ENCODE results near the gene CLEC7A.

Gene CLEC7A

DNA sequence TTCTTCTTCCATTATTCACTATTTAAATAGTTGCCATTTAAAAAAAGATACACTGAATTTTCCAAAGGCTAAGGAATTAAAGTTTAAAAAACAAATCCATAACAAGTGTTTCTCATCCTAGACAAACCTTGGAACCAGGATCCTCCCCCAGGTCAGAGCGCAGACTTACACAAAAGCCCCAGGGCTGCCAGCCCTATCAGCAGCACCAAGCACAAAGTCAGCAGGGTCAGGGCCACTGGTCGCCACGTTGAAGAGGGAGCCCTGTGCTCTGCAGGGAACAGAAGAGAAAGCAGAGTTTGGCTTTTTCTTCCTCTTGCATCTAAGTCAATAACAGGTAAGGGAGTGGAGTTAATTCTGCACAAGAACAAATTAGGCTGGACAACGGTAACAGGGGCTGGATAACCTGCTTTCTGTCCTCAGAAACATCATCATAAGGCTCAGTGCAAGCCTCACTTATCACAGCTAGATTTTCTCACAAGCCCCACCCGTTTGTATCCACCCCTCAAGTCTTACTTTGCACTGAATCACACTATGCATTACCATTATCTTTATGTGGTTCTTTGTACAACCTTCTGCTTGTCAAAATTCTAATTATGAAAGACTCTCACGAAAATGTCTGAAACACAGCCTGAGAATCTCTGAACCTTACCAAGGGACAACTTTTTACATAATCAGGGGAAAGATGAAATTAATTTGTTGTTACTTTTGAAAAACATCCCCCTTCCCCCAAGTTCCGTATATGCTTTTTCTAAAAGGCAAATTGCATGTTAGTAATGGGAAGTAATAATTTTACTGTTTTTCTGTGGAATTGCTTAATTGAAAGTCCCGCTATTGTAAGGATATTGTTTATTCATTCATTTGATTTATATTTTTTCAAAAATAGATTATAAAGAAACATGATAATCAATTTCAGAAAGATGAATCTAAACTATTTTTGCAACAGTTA lies 40.8 kb downstream of the CLEC7A start:
- no peak for DNase-seq

DNA sequence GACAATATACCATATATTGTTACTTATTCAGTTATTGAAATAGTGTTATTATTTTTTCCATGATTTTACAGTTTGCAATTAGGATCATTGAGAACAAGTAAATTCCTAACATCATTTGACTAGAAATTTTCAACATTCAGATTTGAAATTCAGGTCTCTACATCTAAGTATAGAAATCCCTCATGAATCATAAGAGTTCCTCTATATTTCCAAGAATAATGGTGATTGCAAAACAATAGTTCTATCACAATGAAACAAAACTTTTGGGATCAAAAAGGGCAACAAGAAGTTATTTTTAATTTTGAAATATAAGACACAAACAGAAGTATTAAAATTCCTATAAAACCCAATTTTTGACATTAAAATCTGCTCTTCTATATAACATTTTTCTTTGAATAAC lies 42.0 kb downstream of the CLEC7A start:
- no peak for DNase-seq

DNA sequence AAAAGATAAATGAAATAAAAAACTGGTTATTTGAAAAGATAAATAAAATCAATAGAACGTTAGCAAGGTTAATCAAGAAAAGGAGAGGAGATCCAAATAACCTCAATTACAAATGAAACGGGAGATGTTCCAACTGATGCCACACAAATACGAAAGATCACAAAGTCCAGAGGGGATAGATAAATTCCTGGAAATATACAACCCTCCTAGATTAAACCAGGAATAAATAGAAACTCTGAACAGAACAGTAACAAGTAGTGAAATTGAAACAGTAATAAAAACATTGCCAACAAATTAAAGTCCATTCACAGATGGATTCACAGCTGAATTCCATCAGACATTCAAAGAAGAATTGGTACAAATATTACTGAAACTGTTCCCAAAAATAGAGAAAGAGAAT lies 43.6 kb downstream of the CLEC7A start:
- no peak for DNase-seq

DNA sequence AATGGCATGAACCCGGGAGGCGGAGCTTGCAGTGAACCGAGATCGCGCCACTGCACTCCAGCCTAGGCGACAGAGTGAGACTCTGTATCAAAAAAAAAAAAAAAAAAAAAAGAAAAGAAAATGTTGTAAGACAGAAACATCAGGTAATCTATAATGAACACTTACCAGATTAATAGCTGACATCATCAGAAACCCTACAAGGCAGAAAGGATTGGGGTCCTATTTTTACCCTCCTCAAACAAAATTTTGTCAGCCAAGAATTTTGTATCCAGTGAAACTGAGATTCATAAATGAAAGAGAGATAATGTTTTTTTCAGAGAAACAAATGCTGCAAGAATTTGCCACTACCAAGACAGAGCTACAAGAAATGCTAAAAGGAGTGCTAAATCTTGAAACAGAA lies 45.3 kb downstream of the CLEC7A start:
- no peak for DNase-seq

DNA sequence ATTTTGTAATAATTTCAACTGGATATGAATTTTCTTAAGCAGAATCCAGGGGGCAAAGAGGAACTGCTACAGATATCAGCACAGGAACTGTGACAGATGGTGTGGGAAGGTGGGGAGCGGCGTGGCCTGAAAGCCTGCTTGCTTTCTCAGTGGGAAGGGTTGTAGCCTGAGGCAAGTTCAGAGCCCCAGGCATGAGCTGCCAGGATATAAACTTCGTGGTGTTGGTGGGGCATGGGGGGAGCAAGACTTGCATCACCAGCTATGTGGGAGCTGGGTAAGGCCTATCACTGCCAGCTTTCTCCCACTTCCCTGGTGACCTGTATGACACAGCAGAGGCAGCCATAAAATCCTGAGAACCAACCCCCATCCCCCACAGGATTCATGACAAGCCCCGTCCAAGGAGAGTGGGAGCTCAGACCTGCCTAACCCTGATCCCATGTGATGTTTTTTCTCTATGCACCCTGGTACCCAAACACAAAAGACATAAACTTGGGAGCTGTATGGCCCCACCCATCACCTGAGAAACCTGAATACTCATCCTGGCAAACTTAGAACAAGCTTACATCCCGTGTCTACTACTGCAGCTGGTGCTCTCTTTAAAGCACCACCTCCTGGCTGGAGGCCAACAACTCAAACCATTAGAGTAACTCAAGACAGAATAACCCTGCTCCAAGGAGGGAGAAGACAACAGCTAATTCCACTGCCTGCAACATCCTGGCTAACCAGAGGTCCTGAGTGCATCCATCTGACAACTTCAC lies 47.7 kb downstream of the CLEC7A start:
- DNase-seq = no peak

DNA sequence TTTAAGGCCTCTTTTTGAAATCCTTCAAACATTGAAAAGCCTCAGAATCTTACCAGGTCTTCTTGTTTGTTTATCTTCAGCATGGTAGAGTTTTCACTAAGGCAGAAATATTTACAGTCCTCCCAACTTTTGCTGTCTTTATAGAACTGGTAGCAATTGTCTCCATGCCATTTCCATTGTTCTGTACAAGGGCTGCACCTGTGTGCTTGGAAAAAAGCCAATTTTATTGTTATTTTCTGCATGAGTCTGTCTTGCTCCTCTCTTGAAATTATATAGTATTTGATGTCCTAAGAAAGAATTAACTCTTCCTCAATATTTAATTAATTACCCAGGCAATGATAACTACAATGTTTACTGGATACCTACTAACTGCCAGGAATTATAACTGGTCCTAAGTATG lies 54.5 kb downstream of the CLEC7A start:
- no peak for DNase-seq

DNA sequence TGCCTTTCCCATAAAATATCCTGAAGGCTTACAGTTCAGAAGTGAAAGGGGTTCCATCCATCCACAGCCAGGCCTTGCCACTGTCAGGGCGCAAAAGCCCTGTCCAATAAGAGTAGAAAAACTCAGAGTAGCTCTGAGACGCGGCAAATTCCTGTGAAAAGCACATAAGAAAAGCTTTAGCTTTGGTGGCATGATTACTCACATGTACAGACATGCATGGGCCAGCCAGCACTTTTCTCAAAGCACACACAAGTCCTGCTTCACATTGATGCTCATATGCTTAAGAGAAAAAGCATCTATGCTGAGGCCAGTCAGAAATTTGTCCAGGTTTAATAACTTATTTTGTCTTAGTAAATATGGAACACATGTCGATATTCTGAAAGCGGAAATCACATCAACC lies 56.7 kb downstream of the CLEC7A start:
- no peak for DNase-seq

DNA sequence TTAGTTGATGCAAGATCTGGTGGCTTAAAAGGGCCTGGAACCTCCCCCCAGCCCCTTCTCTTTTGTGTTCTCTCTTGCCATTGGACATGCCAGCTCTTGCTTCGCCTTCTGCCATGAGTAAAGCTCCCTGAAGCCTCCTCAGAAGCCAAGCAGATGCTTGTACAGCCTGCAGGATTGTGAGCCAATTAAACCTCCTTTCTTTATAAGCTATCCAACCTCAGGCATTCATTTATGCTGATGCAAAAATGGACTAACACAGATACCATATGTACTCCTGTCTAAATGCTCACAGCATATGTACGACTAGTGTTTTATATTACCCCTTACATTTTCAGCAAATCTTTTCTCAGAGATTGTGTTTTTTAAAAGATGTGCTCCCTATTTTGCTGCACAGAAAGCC lies 57.9 kb downstream of the CLEC7A start:
- DNase-seq = no peak

DNA sequence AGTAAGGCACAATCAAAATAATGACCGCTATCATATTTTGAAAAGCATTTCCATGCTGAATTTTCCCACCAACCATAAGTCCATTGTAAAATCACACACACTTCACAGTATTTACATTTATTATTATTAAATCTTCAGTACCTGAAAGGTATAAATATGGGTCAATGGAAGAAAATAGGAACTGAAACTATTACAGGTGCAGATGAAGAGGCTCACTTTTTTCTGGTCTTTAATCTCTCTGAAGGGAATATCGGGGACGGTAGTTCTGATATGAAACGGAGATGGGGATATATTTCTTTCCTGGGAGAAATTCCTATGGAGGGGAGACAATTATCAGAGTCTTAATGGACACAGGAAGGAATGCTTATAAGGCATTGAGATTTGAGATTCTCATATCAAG lies 59.6 kb downstream of the CLEC7A start:
- DNase-seq = no peak

DNA sequence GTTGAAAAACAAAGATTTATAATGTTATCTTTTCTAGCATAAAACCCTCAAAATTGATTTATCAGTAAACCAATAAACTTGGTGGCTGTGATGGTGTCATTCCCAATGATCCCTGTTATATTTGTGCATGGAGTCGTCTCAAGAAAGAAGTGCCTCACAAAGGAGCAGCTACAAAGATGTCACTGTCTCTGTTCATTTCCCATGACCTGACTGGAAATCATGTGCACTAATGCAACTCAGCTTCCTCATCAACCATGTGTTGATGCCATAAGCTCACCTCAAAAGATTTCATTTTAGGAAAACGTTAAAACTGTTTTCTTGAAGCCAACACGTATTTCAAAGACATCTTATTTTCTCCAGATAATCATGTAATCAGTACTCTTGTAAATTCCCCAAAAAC lies 60.0 kb downstream of the CLEC7A start:
- no peak for DNase-seq

DNA sequence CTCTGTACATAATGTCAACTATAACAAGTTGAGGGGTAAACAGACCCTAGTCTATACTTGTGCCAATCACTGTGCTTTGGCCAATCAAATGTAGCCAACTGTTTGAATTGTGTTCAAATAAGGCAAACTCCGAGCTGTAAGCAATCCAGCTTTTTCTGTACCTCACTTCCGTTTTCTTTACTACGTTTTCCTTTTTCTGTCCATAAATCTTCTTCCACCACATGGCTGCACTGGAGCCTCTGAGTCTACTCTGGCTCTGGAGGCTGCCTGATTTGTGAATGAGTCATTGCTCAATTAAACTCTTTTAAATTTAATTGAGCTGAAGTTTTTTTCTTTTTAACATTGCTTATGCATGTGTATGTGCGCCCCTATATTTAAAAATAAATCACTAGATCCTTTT lies 60.9 kb downstream of the CLEC7A start:
- DNase-seq = no peak

DNA sequence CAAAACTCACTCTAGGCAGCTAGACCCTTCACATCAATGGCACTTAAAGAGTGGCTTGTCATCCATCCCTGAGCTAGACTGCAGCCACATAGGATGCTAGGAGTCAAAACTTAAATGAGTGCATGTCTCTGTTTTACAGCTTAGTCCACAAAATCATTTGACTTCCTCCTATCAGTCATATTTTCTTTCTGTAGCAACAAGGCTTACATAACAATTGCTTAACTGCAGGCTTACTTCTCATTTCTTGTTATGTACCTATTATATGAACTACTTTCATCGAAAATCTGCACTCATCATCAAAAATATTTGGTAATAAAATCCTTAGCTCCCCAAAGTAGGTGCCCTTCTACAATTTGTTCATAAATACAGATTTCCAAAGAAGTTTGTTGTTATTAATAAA lies 61.4 kb downstream of the CLEC7A start:
- no peak for DNase-seq

DNA sequence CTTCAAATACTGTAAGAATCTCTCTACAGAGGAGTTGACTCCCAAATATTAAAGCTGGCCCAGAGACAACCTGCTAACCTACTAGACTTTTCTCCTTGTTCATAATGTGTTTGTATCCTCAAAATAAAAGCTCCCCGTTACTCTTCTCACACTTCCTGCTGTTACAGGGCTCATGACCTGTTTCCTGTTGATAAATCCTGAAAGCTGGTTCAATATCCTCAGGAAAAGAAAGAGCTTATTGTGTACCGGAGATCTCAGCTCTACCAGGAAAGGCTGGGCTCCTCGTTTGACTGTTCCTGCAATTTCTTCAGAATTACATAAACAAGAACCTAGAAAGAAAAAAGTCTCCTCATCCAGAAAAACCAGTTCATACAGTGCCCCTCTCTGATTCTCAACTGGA lies 62.1 kb downstream of the CLEC7A start:
- no peak for DNase-seq

DNA sequence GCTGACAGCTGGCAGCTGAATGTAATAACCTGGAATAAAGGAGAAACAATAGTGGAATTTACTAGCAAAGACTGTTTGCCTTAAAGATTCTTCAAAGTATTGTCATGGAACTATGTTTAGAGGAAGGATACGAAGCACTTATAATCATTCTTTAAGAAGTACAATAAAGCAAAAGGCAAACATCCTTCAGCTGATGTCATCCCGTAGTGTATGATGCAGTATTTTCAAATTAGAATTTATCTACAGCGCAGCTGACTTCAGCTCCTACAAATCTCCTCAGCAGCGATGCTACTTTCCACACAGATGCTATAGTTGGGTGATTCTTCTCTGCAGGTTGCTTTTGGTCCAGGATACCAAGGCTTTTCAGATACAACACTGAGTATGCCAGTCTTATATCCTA lies 62.7 kb downstream of the CLEC7A start:
- no peak for DNase-seq
